AG20443 (cell line): ENCODE measurements around the gene IGSF21.
"Not testable (repeated sequence)": the region's sequence is repeated elsewhere in the genome, so short reads cannot be mapped to it uniquely, and the experiment has no call there.

ENCODE experiments used
- DNase-seq: peaks from one replicate; pipeline ENCODE4 v3.0.0; 2012; ENCODE audit warnings: low spot score, mixed read lengths

Gene IGSF21

GRCh38 chr1:18145851-18146618, 38.4 kb downstream of the IGSF21 start:
- no peak for DNase-seq

GRCh38 chr1:18146886-18147285, 39.3 kb downstream of the IGSF21 start:
- DNase-seq, result no peak

DNA sequence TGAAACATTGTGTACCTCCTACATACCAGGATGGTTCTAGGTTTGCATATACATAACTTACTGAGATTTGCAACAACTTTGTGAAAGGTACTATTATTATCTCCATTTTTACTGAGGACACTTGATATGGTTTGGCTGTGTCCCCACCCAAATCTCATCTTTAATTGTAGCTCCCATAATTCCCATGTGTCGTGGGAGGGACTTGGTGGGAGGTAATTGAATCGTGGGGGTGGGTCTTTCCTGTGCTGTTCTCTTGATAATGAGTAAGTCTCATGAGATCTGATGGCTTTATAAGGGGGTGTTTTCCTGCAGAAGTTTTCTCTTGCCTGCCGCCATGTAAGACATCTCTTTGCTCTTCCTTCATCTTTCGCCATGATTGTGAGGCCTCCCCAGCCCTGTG, 40.1 kb downstream of the IGSF21 start:
- no peak for DNase-seq

DNA sequence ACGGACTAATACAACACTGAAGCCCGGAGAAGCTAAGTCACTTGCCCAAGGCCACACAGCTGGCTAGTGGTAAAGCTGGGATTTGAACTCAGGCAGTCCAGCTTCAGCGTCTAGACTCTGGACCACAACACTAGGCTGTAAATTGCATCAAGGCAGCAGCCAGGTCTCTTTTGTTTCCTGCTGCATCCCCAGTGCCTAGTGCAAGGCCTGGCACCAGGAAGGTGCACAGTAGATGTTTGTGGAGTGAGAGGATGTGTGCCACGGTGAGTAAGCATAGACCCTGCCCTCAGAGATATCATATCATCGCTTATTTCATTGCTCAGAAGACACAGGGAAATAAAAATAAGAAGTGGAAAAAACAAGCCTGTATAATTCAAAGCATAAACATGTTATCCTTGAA, 40.9 kb downstream of the IGSF21 start:
- no peak for DNase-seq

DNA sequence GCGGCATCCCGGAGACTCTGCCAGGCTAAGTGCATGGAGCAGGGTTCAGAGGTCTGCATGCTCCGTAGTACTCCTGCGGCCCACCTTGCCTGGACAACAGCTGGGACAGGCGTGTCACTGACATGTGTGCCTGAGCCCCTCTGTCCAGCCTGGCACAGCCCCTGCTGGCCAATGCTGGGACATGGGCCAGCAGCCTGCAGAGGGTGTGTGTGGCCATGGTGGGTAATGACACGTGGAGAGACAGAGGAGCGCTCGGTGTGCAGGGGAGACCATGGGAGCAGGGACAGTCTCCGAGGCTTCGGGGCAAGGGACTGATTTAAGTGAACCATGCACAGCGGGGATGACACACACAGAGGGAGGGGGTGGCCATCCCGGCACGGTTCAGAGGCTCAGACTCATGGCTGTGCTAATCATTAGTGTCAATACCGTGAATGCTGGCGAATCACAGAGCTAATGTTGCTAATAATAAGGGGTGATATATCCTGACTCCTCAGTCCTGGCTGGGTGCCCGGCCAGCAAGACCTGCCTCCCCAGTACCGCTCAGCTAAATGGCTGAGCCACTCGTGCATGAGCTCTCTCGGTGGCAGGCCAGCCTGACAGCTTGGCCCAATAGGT, 41.5 kb downstream of the IGSF21 start:
- DNase-seq, result no peak

DNA sequence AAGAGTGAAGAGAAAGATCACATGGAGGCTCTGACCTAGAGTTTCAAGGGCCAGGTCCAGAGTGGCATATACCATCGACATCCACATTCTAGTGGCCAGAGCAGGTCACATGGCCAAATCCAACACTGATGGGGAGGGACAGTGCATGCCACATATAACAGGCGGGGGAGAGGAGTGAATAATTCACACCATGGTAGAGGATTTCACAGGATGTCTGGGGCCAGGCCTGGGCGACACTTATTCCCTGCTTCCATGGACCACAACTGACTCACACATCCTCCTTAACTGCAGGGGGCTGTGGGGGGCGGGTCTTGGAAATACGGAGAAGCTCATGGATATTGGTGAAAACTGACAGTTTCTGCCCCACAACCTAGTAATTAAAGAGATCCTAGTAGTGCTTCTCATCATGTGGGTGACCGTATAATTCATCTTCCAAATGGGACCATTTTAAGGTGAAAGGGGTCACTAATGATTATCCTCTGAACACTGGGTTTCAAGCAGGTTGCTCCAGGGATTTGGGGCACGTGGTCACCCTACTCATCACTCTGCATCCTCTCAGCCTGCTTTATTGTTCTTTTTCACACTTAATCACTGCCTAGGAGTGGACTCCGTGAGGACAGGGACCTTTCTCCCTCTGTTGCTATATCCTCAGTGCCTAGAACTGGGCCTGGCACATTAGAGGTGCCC, 44.0 kb downstream of the IGSF21 start:
- DNase-seq, result no peak

DNA sequence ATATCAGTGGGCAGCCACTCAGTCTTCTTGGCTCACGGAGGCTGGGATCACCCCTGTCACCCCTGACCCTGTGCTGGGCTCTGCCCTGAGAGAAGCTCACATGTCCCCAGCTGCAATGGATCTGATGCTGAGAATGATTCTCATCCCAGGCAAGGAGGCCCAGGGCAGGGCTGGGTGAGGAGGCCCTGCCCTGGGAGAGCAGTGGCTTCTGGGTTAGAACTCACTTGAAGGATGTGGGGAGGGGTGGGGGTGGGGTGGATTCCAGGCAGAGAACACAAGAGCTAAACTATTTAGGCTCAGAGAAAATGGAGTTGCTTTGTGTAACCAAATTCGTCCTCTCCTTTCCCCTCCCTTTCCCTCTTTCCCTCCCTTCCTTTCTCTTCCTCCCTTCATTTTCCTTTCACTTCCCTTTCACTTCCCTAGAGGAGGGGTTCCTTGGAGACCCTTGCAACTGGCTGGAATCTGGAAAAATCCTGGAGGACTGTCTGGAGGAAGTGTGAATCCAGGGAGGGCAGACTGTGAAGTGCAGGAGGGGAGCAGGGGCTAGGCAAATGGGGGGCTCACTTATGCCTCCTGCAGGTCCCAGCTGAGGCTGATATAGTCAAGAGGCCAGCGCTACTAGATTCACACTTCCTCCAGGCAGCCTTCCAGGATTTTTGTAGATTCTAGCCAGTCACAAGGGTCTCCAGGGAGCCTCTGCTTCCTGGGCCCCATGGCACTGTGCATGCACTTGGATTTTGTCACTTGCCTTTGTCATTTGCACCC, 47.0 kb downstream of the IGSF21 start:
- DNase-seq, result no peak

DNA sequence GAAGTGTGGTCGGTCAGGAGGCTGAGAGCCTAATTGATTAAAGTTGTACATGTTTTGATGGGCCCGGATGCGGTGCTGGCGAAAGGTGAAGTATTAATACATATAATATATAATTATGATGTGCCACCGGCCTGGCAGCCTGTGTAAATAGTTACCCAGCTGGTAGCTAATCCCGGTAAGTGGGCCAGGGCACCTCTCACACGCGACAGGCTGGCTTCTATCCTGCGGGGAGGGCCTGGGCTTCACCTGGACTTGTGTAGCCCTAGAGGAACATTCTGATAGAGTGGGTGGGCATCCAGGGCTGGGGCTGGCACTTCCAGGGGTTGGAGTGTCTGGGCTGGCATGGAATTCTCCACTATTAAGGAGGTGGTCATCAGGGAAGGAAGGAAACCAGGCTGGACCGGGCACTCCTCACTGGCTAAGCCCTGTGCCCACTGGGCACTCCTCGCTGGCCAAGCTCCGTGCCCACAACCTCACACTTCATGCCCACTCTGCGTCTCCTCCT, 48.3 kb downstream of the IGSF21 start:
- DNase-seq, result no peak

DNA sequence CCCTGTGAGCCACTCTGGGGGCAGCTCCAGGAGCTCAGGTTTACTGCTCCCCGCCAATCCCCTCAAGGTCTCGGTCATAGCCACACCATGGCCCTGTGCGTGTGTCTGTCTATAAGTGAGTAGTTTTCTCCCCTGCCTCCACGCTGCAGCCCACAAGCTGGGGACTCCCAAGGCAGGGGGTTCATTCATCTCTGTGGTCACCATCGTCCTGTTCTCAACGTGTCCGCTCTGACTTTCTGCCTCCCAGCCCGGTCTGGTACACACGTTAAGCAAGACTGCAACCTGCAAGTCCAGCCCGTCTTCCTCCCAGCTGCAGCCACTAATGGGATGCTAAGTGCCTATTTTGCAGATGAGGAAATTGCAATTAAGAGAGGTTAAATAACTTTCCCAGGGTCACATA, 49.8 kb downstream of the IGSF21 start:
- no peak for DNase-seq

- DNase-seq, result no peak
Observed at GRCh38 chr1:18157968-18158367, 50.4 kb downstream of the IGSF21 start.

- DNase-seq, result no peak
Observed at GRCh38 chr1:18158714-18159113, 51.1 kb downstream of the IGSF21 start.

GRCh38 chr1:18160290-18160942, 52.8 kb downstream of the IGSF21 start:
- DNase-seq, result no peak

DNA sequence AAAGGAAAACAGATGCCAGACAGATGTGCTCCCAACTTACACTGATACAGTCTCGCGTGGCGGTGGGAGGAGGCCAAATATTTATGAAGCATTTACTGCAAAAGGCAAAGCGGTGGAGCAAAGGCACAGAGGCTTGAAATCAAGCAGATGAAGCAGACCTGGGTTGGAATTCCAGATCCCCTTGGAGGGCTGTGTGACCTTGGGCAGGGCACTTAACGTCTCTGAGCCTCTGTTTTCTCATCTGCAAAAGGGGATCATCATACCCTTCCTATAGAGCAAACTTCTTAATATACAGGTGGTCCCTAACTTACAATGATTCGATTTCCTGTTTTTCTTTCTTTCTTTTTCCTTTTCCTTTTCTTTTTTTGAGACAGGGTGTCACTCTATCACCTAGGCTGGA, 54.1 kb downstream of the IGSF21 start:
- no peak for DNase-seq

DNA sequence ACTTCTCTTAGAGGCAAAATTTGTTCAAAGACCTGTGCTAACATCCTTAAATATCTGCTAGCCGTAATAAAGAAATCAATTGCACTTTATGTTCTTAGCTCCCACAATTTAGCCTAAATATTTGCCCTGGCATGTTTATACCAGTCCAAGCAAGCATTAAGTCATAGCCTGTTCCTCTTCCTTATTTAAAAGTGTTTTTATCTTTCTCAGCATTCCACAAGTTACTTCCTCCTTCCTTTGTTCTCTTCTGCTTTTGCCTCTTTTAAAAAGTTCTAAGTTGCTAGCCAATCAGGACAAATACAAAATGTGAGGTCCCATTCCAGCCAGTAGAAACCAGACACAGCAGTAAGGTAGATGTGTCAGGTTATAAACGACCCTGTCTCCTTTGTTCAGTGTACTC, 58.0 kb downstream of the IGSF21 start:
- not testable (repeated sequence) for DNase-seq

DNA sequence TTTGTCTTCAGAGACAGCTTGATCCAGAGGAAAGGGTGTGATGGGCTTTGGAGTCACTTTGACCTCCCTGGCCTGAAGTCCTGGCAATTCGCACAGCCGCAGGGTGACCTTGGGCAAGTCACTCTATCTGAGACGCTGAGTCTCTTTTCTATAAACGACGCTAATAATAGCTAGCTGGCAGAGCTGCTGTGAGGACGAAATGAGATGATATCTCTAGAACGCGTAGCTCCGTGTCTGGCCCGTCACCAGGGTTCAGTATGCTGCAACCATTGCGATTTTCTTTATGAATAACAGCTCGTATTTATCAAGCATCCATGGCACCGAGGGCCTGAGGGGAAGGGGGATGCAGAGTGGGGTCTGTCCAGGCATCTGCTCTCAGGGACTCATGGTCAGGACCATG, 58.7 kb downstream of the IGSF21 start:
- no peak for DNase-seq

DNA sequence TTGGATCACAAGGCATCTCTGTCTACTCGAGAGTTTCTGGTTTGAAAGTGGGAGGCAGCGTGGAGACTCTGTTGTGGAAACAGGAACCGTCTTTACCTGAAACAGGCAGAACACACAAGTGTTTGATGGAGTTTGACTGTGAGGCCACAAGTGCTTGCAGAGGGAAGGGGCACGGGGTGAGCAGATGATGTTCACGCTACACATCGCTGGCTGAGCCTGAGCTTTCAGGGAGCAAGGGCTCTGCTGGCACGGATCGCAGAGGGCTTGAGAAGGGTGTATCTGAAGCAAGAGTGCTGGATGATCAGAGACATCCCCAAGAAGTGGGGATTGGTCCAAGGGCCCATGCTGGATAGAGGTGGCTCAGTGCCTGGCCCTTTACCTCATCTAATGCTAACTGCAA, 59.3 kb downstream of the IGSF21 start:
- no peak for DNase-seq

DNA sequence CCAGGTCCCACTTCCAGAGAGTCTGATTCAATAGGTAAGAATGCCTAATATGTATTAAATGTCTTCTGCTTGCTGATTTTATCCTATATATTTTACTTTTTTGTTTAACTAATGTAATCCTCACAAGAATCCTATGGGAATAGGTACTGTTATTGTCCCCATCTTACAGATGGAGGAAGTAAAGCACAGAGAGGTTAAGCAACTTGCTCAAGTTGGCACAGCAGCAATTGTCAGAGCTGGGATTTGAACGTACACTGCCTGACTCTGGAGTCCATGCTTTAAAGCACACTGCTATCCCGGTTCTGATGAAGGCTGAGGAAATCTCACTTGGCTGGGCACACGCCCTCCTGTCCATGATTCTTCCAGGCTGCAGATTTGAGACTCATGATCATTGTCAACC, 62.8 kb downstream of the IGSF21 start:
- no peak for DNase-seq

GRCh38 chr1:18174037-18174436, 66.4 kb downstream of the IGSF21 start:
- no peak for DNase-seq

DNA sequence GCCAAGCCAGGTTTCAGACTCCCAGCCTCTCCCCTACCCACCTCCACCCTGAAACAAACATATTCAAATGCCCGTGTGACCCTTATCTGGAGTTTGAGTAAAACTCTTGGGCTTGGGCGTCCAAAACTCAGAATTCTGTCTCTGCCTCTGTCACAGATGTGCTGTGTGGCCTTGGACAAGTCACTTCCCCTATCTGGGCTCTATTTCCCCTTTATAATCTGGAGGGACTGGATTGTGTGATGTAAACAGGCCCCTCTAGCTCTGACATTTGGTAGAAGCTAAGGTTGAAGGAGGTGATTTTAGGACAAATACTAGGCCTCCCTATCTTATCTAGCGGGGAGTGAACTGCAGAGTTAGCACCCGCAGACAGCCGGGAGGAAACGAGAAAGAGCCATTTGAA, 67.5 kb downstream of the IGSF21 start:
- DNase-seq, result no peak

GRCh38 chr1:18175530-18176377, 68.2 kb downstream of the IGSF21 start:
- no peak for DNase-seq

DNA sequence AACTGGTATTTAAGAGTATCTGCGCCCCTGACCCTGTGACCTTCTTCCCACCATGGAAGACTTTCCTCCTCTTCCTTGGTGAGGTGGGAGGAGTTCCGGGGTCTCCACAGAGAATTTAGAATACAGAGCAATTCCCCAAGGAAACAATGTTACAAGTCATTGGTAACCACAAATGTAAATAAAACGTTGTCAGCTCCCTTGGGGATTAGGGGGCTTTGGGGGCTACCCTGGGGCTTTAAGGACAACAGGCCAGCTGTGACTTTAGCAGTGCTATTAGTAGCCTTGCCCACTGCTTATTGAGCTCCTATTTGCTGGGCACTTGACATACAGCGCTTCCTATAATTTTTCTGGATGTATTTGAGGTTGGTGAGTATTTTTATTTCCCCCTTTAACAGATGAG, 69.0 kb downstream of the IGSF21 start:
- no peak for DNase-seq
